C4-2B (cell line): ENCODE data around the gene HLX.

Experiments
- H3K27ac ChIP-seq: fragments of 450-650 bp; 2 replicates; pipeline ENCODE4 v1.5.1; 2017
- CTCF ChIP-seq: fragments of 450-650 bp; conservative IDR thresholded peaks from 2 replicates; pipeline ENCODE4 v1.5.1; 2017; ENCODE audit warnings: mild to moderate bottlenecking
- ZFX ChIP-seq: fragments of 450-650 bp; IDR thresholded peaks from 2 replicates; pipeline ENCODE4 v1.6.1; 2017

Gene HLX

GRCh38 chr1:220884109-220884980 lies 5.1 kb downstream of the HLX start:
- no peak overlapping the region for H3K27ac ChIP-seq
- no peak for TF ChIP-seq ZFX
- no peak for TF ChIP-seq CTCF

GRCh38 chr1:220884981-220885918 lies 6.0 kb downstream of the HLX start:
- no peak overlapping the region for H3K27ac ChIP-seq
- TF ChIP-seq ZFX (no peak), CTCF (no peak)

GRCh38 chr1:220885971-220886370 lies 6.7 kb downstream of the HLX start:
- no peak overlapping the region for H3K27ac ChIP-seq
- TF ChIP-seq ZFX (no peak), CTCF (no peak)

- no peak for TF ChIP-seq CTCF
- TF ChIP-seq ZFX, result no peak
Measured at GRCh38 chr1:220886470-220887201, 7.4 kb downstream of the HLX start.

GRCh38 chr1:220887202-220887519 lies 7.9 kb downstream of the HLX start:
- no peak for TF ChIP-seq ZFX
- no peak for TF ChIP-seq CTCF
- H3K27ac ChIP-seq, result no peak overlapping the region

More at GRCh38 chr1:220886470-220887201, 7.4 kb downstream of the HLX start:
- no peak overlapping the region for H3K27ac ChIP-seq

GRCh38 chr1:220887520-220888416 lies 8.5 kb downstream of the HLX start:
- H3K27ac ChIP-seq, result no peak overlapping the region

More at GRCh38 chr1:220887520-220888416, 8.5 kb downstream of the HLX start:
- TF ChIP-seq ZFX (no peak), CTCF (no peak)
